Smooth muscle cell (in vitro differentiated cells): Measurements from ENCODE around the gene CHIT1. TPM values are rescaled to one million over a fixed set of nuclear protein-coding genes. Genes with fewer than 3 reads are reported as not detected.

Source experiments
- DNase-seq: peaks from one replicate; lab custom pipeline; 2025; ENCODE audit not compliant: unreplicated experiment; lab: John Stamatoyannopoulos, UW
- H2AFZ ChIP-seq: fragments of 200-600 bp; sonication (generic); 2 replicates; pipeline ENCODE4 v1.6.0; 2016; ENCODE audit warnings: antibody characterized with exemption, low read depth, mild to moderate bottlenecking
- H3F3A ChIP-seq: fragments of 200-600 bp; sonication (generic); 2 replicates; pipeline ENCODE4 v1.6.0; 2017; ENCODE audit warnings: antibody characterized with exemption, low read depth
- H3K27ac ChIP-seq: fragments of 200-600 bp; sonication (generic); 2 replicates; pipeline ENCODE4 v1.5.1; 2016; ENCODE audit warnings: low read depth, mild to moderate bottlenecking
- H3K27me3 ChIP-seq: fragments of 200-600 bp; sonication (generic); 2 replicates; pipeline ENCODE4 v1.6.1; 2016; ENCODE audit warnings: low read depth, mild to moderate bottlenecking
- H3K36me3 ChIP-seq: fragments of 200-600 bp; sonication (generic); 2 replicates; pipeline ENCODE4 v1.5.1; 2016; ENCODE audit warnings: low read depth
- H3K4me1 ChIP-seq: fragments of 200-600 bp; sonication (generic); 2 replicates; pipeline ENCODE4 v1.5.1; 2016; ENCODE audit warnings: low read depth
- H3K4me2 ChIP-seq: fragments of 200-600 bp; sonication (generic); 2 replicates; pipeline ENCODE4 v1.6.0; 2016; ENCODE audit warnings: mild to moderate bottlenecking
- H3K4me3 ChIP-seq: fragments of 200-600 bp; sonication (generic); 2 replicates; pipeline ENCODE4 v1.5.1; 2016; ENCODE audit warnings: mild to moderate bottlenecking
- H3K79me2 ChIP-seq: fragments of 200-600 bp; sonication (generic); 2 replicates; pipeline ENCODE4 v1.6.0; 2016; ENCODE audit warnings: low read depth, mild to moderate bottlenecking
- H3K9ac ChIP-seq: fragments of 200-600 bp; sonication (generic); 2 replicates; pipeline ENCODE4 v1.6.0; 2016; ENCODE audit warnings: low read depth
- H3K9me3 ChIP-seq: fragments of 200-600 bp; sonication (generic); replicated peaks from 2 replicates; pipeline ENCODE4 v1.5.1; 2016; ENCODE audit warnings: low read depth
- H4K20me1 ChIP-seq: fragments of 200-600 bp; sonication (generic); 2 replicates; pipeline ENCODE4 v1.6.0; 2016; ENCODE audit warnings: low read depth
- WGBS: methylation state at CpG from one replicate; pipeline ENCODE4 v1.1.7; 2016; ENCODE audit warnings: low lambda C conversion rate; 5-methylcytosine and 5-hydroxymethylcytosine counted together
- polyA plus RNA-seq: library from polyadenylated mRNA; unstranded; fragments of >200 nt; fragmentation: Nextera tagmentation; extraction: Ambion mirVana; gene quantifications from 2 replicates; pipeline ENCODE4 v1.2.1, GENCODE V29; 2016
- total RNA-seq: library from RNA; depleted of rRNA; stranded (reverse); fragments of >200 nt; gene quantifications from 2 replicates; pipeline ENCODE4 v1.2.3, GENCODE V29; 2014
- TF ChIP-seq, protein P1 (sequence below): fragments of 200-600 bp; sonication (generic); IDR thresholded peaks from 2 replicates; pipeline ENCODE4 v1.5.1; 2017; ENCODE audit warnings: borderline replicate concordance, mild to moderate bottlenecking, antibody characterized with exemption; ENCODE audit not compliant: insufficient read depth, poor library complexity, severe bottlenecking

The CHIT1 gene
- total and polyA plus RNA-seq, 2 experiments from 2014 or later: not detected

DNA sequence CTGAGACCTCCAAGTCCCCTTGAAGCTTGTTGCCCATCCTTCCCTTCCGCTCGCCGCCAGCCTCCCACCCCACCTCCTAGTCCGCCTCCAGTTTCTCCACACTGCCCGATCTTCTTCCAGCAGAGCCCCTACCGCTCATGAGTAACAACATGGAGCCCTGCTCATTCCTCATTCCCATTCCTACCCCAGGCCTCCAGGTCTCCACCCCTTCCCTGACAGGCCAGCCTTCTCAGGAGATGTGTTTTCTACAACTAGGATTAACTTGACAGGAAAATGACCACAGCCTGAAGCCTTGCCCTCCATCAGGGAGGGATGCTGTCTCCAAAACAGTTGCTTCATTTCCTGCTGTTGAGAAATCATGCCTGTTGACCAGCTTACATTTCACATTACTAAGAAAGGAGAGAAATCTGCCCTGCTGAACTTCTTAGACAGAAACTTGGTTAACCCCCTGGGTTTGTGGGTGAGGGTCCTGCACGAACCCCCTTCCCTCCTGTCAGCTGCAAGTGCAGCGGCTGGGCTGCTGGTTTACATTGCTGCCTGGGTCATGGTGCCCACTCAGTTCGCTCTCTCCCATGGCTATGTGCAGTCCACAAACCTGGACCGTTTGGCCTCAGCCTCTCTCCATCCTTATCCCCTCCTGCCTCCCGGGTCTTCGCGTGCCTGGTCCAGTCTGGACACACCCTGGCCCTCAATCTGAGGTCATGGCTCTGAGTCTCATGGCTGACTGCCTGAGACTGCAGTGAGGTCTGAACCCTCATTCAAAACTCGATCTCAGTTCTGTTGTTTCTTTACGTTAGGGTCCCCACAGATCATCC, 26.8 kb downstream of the CHIT1 start:
- Histone ChIP-seq H3K79me2 (no peaks in the 10 kb centered on the region), H3K4me3 (no peak overlapping the region), H2AFZ (no peak overlapping the region), H3K4me1 (peaks cover 26% of the 10 kb centered on the region), H3K27ac (peak overlapping the region; percentile 93), H3K9me3 (no peaks in the 10 kb centered on the region), H3K36me3 (no peaks in the 10 kb centered on the region), H3F3A (peaks cover 40% of the 10 kb centered on the region), H3K27me3 (no peaks in the 10 kb centered on the region), H4K20me1 (no peaks in the 10 kb centered on the region), H3K4me2 (peak overlapping the region; percentile 65), H3K9ac (peak overlapping the region; percentile 51)
- WGBS: 58% methylated on average over 15 of the region's 15 CpGs
- peak; percentile 23 for DNase-seq
- TF ChIP-seq, protein P1, sequence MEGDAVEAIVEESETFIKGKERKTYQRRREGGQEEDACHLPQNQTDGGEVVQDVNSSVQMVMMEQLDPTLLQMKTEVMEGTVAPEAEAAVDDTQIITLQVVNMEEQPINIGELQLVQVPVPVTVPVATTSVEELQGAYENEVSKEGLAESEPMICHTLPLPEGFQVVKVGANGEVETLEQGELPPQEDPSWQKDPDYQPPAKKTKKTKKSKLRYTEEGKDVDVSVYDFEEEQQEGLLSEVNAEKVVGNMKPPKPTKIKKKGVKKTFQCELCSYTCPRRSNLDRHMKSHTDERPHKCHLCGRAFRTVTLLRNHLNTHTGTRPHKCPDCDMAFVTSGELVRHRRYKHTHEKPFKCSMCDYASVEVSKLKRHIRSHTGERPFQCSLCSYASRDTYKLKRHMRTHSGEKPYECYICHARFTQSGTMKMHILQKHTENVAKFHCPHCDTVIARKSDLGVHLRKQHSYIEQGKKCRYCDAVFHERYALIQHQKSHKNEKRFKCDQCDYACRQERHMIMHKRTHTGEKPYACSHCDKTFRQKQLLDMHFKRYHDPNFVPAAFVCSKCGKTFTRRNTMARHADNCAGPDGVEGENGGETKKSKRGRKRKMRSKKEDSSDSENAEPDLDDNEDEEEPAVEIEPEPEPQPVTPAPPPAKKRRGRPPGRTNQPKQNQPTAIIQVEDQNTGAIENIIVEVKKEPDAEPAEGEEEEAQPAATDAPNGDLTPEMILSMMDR: no peak

DNA sequence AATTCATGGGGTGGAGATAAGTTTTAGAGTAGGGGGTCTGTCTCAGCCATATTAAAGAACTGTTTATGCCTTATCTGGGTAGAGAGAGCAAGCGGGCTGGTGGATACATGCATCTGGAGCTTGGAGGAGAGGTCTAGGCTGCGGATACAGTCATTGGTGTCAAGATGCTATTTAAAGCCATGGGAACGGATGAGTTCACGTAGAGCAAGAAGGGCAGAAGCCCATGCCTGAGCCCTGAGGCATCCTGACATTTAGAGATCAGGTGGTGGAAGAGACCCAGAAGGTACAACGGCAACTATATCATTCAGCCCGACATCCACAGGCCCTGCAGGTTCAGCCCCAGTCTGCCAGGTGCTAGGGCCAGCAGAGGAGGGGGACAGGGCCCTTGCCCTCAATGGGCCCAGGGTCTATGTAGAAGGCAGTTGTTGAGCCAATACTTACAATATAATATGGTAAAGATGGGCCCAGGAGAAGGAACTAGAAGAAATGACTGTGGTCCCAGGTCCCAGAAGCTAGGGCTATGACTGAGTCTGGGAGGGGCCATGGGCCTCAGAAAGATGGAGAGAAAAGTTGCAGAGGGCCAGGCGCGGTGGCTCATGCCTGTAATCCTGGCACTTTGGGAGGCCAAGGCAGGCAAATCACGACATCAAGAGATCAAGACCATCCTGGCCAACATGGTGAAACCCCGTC, 27.8 kb downstream of the CHIT1 start:
- WGBS: 56% methylated on average over 10 of the region's 10 CpGs
- peaks cover 29% of the 10 kb centered on the region for H3K4me1 ChIP-seq
- H3K9ac ChIP-seq: peak overlapping the region; percentile 60

DNA sequence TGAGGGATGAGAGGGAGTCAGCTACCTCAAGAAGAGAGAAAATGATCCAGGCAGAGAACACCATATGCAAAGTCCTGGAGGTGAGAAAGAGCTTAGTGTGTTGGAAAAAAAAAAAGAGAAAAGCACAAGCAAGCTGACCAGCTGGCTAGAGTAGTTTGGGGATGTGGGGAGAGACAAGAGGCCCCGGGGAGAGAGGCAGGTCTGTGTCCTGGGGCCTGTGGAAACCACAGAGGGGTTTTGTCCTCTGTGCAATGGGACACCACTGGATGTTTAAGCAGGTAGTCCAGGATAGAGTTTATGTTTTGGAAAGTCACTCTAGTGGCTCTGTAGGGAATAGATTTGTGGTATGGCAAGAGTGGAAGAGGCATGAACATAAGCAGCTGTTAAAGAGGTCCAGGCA, 28.6 kb downstream of the CHIT1 start:
- no peak overlapping the region for H2AFZ ChIP-seq
- H4K20me1 ChIP-seq: no peaks in the 10 kb centered on the region
- no peaks in the 10 kb centered on the region for H3K79me2 ChIP-seq
- WGBS: 48% methylated on average over 1 of the region's 1 CpG
- H3K4me2 ChIP-seq: peak overlapping the region; percentile 65
- H3F3A ChIP-seq: peaks cover 44% of the 10 kb centered on the region
- no peaks in the 10 kb centered on the region for H3K9me3 ChIP-seq
- H3K27me3 ChIP-seq: no peaks in the 10 kb centered on the region
- H3K27ac ChIP-seq: peak overlapping the region; percentile 93
- H3K4me1 ChIP-seq: peaks cover 26% of the 10 kb centered on the region
- no peak for DNase-seq
- H3K36me3 ChIP-seq: no peaks in the 10 kb centered on the region
- TF ChIP-seq, protein P1: no peak
- H3K9ac ChIP-seq: peak overlapping the region; percentile 60
- H3K4me3 ChIP-seq: no peak overlapping the region

More for the DNA sequence above, 27.8 kb downstream of the CHIT1 start:
- Histone ChIP-seq H3K36me3 (no peaks in the 10 kb centered on the region), H2AFZ (no peak overlapping the region), H3K4me3 (no peak overlapping the region), H3F3A (peaks cover 44% of the 10 kb centered on the region), H3K79me2 (no peaks in the 10 kb centered on the region), H3K4me2 (peak overlapping the region; percentile 65), H3K27me3 (no peaks in the 10 kb centered on the region), H4K20me1 (no peaks in the 10 kb centered on the region), H3K27ac (peak overlapping the region; percentile 93), H3K9me3 (no peaks in the 10 kb centered on the region)
- TF ChIP-seq, protein P1: no peak
- DNase-seq: no peak
